RCC 7860 (cell line): Measurements from ENCODE around the gene ETS2.

ENCODE experiments used
- DNase-seq: peaks from one replicate; pipeline ENCODE4 v3.0.0-alpha.2; 2015; ENCODE audit warnings: low spot score
- FAIRE-seq: peaks from 2 replicates; lab custom pipeline; 2012; peaks lifted over from hg19 to GRCh38; lab: Jason Lieb, UNC

Gene ETS2

DNA sequence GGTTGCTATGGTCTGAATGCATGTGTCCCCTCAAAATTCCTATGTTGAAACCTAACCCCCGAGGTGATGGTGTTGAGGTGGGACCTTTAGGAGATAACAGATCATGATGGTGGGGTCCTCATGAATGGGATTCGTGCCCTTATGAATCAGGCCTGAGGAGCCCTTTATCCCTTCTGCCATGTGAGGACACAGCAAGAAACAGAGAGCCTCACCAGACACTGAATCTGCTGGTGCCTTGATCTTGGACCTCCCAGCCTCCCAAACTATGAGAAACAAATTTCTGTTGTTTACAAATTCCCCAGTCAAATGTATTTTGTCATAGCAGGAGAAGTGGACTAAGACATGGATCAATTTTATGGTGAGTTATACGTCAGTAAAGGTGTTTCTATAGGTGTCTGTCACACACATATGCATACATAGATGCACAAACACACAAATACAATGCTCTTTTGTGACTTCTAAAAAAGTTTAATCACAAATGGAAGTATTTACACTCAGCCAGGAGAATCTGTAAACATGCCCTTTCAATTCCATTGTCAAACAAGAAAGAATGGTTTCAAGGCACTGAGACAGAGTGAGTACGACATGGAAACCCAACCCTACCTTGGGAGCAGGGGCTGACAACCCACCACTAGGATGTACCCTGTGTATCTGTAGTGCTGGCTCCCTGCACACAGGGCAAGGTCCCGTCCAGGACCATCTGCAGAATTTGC, 5.5 kb upstream of the ETS2 start:
- FAIRE-seq (no peak), DNase-seq (no peak)

DNA sequence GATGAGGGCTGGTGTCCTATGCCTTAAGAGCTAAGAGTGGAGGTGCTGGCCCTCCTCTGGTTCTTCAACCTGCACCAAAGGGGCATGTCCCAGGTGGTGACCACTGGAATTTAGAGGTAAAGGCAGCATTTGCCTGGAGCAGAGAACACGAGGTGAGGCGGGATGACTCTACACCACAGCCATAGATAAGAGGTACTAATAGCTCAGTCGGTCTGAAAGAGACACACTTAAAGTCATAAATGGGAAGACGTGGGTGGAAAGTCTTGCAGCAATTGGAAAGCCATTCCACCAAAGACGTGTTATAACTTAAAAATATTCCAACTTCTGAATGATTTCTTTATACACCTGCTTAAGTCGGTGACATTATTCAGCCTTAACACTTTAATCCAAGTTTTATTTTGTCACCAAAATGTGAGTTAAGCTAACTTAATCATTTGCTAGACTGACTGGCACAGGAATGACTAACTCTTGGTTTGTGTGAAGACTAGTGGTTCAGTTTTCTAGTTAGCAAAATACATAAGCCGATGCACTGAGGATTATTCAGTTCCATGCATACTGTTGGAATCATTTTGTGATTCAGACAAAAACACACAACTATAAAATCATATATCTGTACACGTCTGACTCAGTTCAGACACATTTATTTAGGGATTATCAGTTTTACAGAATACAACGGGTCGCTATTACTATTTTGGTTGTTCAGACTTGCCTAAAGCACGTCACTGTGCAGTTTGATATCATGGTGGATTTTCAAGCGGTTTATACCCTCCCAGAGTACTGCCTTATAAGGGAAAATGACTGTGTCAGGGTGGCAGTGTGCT, 4.6 kb upstream of the ETS2 start:
- peak; percentile 87 for DNase-seq
- peak; percentile 94 for FAIRE-seq

- DNase-seq (peak; percentile 74), FAIRE-seq (no peak)
Measured at GRCh38 chr21:38802050-38803026, 3.4 kb upstream of the ETS2 start.

DNA sequence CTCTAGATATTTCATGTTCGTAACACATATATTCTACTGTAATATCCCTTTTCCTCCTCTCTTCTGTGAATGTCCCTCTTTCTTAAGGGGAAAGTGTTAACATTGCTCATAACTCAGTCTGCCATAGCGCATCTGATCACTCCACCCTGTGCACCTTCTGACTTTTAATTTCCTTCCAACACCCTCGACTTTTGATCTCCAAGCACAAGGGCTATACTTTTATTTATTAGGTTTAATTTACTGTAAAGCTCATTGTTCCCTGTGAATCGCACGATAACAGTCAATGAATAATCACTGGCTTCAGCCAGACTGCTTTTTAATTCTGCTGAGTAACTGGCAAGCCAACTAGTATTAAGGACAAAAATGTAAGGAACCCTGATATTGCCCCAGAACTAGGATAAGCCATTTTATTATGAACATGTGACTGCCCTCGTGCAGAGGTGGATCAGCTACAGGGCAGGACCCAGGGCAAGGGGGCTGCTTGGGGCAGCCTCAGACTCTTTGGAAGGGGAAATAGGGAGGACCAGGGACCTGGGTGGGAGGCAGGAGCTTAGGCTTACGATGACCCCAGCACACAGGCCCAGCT, 2.6 kb upstream of the ETS2 start:
- DNase-seq (no peak), FAIRE-seq (no peak)

- DNase-seq (peak; percentile 78), FAIRE-seq (no peak)
Measured at GRCh38 chr21:38804030-38804788, 1.5 kb upstream of the ETS2 start.

DNA sequence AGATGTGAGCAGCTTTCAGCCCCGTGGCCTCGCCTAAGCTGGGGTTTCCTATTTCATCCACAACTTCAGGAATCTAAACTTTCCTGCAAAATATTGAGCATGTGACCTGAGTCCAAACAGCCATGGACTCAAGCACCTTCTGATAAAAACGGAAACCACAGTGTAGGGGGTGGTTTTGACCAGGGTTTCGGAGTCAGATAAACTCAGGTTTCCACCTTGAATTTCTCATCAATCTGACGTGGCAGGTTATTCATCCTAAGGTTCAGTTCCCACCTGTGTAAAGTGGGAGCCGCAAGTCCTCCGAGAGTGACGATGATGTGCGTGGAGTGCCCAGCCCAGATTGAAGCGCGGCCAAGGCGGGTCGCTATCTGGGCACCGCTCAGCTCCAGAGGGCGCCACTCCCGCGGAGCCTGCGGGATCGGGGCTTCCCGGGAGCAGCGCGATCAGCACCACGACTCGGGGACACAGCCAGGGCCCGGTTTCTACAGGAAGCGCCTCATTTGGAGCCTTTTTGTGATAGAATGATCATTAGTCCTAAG, 871 bp upstream of the ETS2 start:
- FAIRE-seq (no peak), DNase-seq (peak; percentile 63)

DNA sequence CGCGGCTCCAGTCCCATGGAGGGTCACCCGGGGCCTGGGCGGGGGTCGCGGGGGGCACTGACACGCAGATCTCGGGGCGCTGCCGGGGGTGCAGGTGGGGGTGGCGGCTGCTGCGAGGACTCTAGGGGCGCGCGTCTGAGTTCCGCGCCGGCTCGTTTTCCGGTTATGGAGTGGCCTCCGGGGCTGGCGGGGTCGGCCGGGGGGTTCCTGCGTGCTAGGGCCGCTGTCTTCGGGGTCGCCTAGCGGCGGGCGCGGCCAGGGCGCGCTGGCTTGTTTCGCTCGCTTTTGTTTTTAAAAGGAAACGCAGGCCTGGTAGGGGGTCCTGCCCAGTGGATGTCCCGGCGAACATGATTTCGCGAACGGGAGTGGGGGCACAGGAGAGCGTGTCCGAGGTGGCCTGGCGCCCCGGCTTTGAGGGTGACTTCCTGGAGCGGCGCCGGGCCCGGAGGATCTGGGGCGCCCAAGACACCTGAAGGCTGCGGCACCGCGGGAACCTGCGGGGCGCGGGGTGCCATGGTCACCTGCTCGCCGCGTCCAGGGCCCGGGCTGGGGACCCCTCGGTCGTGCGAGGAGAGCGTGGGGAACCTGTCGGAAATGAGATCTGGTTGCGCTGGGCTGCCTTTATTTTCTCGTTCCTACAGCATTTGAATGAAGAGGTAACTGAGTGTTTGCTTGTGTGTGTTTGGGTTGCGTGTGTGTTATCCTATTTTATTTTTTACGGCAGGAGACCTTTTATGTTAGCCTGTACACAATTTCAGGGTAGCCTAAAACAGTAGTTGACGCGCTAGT, 618 bp downstream of the ETS2 start:
- DNase-seq, result no peak
- FAIRE-seq, result no peak

DNA sequence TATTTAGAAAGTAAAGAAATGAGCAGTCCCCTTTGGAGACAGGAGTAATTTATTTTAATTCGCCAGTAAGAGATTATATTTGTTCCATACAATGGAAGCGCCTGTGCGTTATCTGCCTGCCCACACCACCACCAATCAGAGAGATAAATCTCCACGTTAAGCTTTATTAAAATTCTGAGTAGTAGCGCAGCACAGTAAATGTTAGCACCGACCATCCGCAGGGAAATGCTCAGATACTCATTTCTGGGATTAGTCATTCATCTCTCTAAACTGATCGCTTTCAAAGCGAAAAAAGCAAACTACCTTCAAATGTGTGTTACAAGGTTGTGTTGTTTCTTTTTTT, 1.2 kb downstream of the ETS2 start:
- DNase-seq, result no peak
- peak; percentile 48 for FAIRE-seq

DNA sequence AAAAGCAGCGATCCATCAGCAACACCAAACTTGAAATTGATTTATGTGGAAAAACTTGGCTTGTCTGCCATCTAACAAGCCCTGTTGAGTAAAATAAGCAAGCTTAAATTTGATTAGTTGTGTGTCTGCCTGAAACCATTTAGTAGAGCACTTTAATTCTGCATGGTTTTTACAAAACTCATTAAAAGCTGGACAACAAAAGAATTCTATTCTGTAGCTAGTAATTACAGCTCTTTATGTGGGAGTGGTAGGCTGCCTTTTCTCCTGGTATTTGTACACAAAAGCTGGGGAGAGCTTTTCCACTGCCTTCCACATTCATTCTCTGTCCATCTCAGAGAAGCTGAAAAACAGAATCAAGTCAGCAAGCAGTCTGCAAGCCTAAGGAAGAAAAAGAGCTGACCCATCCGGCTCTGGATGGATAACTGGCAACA, 1.7 kb downstream of the ETS2 start:
- FAIRE-seq, result no peak
- DNase-seq, result no peak

- no peak for DNase-seq
- FAIRE-seq, result no peak
Measured at GRCh38 chr21:38807986-38808385, 2.3 kb downstream of the ETS2 start.

GRCh38 chr21:38809198-38809878, 3.6 kb downstream of the ETS2 start:
- FAIRE-seq (no peak), DNase-seq (no peak)

GRCh38 chr21:38810034-38810825, 4.5 kb downstream of the ETS2 start:
- FAIRE-seq, result no peak
- DNase-seq, result no peak

DNA sequence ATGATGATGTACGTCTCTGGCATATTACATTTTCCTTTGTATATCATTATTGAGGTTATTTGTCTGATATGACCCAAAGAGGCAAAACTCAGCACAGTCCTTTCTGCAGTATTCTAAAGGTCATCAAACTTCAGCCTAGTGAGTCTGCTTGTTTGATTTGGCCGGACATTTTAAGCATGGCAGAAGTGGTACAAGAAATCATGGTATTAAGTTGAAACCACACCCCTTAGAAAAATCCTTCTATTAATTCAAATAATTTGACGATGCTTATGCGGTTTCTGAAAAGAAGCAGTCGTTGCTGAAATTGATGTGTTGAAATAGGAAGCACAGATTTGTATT, 5.1 kb downstream of the ETS2 start:
- no peak for FAIRE-seq
- no peak for DNase-seq

DNA sequence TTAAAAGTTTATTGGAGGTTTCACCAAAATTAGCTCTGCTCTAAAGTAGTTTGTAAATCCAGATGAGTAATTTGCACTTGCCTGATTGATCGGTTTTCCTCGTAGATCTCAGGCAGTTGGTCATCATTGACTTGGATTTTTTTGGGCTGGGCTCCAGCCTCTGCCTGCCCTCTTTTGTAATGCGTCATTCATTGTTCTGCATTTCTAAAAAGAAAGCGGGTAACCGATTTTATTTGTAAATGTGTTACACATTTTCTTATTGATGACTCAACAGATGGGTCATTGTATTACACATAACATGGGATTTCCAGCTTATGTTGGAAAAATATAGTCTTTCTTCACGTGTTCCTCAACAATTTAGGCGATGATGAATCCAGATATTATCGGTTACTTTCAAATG, 5.5 kb downstream of the ETS2 start:
- peak; percentile 81 for FAIRE-seq
- peak; percentile 82 for DNase-seq

- no peak for DNase-seq
- FAIRE-seq, result no peak
Measured at GRCh38 chr21:38813143-38813542, 7.4 kb downstream of the ETS2 start.

DNA sequence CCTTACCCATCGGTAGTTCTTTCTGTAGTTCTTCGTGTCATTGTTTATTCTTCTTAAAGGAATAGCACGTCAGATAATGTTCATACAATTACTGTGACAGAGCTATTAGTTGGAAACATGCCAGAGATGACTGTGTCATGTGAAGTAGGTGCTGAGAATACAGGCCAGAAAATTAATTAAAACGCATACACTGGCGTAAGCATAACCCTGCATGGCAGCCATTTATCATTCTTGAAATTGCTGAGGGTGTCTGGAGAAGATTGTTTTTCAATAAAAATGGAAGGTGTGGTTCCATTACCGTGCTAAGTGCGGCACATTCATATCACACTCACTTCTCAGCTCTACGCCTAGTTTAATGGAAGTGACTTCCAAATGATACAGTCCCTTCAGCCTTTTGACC, 7.8 kb downstream of the ETS2 start:
- DNase-seq (no peak), FAIRE-seq (no peak)

- DNase-seq, result no peak
- no peak for FAIRE-seq
Measured at GRCh38 chr21:38814126-38815059, 8.7 kb downstream of the ETS2 start.
